ENCODE data around the gene SEC31A.

GRCh38 chr4:82809619-82810018 is 81.3 kb downstream of the SEC31A start:
- TF ChIP-seq, protein P1, sequence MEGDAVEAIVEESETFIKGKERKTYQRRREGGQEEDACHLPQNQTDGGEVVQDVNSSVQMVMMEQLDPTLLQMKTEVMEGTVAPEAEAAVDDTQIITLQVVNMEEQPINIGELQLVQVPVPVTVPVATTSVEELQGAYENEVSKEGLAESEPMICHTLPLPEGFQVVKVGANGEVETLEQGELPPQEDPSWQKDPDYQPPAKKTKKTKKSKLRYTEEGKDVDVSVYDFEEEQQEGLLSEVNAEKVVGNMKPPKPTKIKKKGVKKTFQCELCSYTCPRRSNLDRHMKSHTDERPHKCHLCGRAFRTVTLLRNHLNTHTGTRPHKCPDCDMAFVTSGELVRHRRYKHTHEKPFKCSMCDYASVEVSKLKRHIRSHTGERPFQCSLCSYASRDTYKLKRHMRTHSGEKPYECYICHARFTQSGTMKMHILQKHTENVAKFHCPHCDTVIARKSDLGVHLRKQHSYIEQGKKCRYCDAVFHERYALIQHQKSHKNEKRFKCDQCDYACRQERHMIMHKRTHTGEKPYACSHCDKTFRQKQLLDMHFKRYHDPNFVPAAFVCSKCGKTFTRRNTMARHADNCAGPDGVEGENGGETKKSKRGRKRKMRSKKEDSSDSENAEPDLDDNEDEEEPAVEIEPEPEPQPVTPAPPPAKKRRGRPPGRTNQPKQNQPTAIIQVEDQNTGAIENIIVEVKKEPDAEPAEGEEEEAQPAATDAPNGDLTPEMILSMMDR (IDR thresholded peaks at IDR 0.05; ENCODE audit: low read length): no peak
- TF ChIP-seq EZH2 (optimal IDR thresholded peaks at IDR 0.05; ENCODE audit: low read depth, low read length) (no peak), EZH2phosphoT487 (IDR thresholded peaks at IDR 0.05; ENCODE audit: low read length) (no peak)
